ENCODE results near the gene HPS4. TPM values are rescaled to one million over a fixed set of nuclear protein-coding genes. Genes with fewer than 3 reads are reported as not detected.

The HPS4 gene
- total RNA-seq, 1 donor from 2014 or later: 29.5 TPM

DNA sequence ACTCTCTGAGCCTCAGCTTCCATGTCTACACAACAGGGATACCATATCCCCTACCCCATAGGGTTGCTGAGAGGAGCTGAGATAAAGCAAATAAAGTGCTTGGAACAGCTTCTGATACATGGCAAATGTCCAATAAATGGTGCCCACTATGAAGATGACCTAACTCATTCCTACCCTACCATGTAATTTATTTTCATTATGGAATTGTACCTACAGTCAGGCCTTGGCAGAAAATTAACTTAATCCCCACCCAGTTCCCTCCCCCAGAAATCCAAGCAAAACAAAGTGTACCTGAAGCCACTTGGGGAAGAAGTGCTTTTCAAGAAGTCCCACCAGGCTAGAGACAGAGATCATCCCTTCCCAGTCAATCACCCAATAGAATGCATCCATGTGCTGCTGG, 10.9 kb upstream of the HPS4 start:
- FAIRE-seq: no peak
- peaks cover 29% of the 10 kb centered on the region for H3K36me3 ChIP-seq (ENCODE audit: control insufficient read depth, insufficient read depth, low read length)
- no peak overlapping the region for H3K4me3 ChIP-seq (ENCODE audit: low read depth, low read length)
- no peaks in the 10 kb centered on the region for H3K27me3 ChIP-seq (ENCODE audit: control insufficient read depth, insufficient read depth, low read length)
- TF ChIP-seq, protein P1, sequence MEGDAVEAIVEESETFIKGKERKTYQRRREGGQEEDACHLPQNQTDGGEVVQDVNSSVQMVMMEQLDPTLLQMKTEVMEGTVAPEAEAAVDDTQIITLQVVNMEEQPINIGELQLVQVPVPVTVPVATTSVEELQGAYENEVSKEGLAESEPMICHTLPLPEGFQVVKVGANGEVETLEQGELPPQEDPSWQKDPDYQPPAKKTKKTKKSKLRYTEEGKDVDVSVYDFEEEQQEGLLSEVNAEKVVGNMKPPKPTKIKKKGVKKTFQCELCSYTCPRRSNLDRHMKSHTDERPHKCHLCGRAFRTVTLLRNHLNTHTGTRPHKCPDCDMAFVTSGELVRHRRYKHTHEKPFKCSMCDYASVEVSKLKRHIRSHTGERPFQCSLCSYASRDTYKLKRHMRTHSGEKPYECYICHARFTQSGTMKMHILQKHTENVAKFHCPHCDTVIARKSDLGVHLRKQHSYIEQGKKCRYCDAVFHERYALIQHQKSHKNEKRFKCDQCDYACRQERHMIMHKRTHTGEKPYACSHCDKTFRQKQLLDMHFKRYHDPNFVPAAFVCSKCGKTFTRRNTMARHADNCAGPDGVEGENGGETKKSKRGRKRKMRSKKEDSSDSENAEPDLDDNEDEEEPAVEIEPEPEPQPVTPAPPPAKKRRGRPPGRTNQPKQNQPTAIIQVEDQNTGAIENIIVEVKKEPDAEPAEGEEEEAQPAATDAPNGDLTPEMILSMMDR (IDR thresholded peaks at IDR 0.05; ENCODE audit: insufficient read depth, low read length, severe bottlenecking): no peak
- no peak for DNase-seq (ENCODE audit: low read depth)

GRCh38 chr22:26492220-26492619, 8.6 kb upstream of the HPS4 start:
- Histone ChIP-seq H3K27me3 (ENCODE audit: control insufficient read depth, insufficient read depth, low read length) (no peaks in the 10 kb centered on the region), H3K4me3 (ENCODE audit: low read depth, low read length) (no peak overlapping the region), H3K36me3 (ENCODE audit: control insufficient read depth, insufficient read depth, low read length) (peaks cover 29% of the 10 kb centered on the region)
- peak; percentile 45 for DNase-seq (ENCODE audit: low read depth)
- TF ChIP-seq, protein P1 (IDR thresholded peaks at IDR 0.05; ENCODE audit: insufficient read depth, low read length, severe bottlenecking): no peak
- FAIRE-seq: no peak

DNA sequence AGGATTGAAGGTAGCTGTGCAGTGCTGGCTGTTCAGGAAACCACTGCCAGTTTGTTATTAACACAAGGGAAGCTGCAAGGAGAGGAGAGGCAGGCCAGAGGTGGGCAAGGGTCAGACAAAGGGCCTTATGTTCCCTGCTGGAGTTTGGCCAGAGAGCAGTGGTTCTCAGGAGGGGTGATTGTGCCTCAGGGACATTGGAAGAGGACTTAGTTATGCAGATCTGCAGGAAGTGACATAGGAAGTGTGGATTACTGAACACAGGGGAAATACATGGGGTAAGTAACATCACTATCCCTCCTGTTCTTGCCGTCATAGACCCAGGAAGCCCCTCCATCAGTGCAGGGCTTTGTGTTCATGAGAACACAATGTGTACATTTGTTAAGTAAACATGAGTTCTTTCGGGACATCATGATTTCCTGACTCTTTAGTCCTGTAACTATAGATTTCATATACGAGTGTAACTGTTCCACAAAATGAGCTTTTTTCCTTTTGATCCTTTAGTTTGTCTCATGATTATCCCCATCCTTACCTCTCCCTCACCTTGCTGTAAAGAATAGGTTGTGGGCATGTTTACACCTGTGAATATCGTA, 6.0 kb upstream of the HPS4 start:
- H3K27me3 ChIP-seq (ENCODE audit: control insufficient read depth, insufficient read depth, low read length): no peaks in the 10 kb centered on the region
- no peak overlapping the region for H3K4me3 ChIP-seq (ENCODE audit: low read depth, low read length)
- TF ChIP-seq, protein P1 (IDR thresholded peaks at IDR 0.05; ENCODE audit: insufficient read depth, low read length, severe bottlenecking): no peak
- DNase-seq (ENCODE audit: low read depth): no peak
- FAIRE-seq: peak; percentile 18
- peaks cover 18% of the 10 kb centered on the region for H3K36me3 ChIP-seq (ENCODE audit: control insufficient read depth, insufficient read depth, low read length)

DNA sequence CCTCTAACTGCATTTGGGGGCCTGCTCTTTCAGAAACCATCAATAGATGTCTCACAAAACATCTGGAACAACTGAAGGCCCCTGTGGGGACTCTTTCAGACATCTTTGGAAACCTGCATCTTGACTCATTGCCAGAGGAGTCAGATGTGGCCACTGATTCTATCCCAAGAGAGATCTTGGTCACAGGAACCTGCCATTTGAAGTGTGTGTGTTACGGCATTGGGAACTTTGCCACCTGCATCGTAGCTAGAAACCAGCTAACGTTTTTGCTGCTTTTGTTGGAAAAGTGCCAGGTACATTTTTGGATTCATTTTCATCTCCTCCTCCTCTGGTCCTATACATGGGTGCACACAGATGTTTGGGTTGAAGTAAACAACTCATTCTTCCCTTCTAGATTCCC, 4.4 kb upstream of the HPS4 start:
- TF ChIP-seq, protein P1 (IDR thresholded peaks at IDR 0.05; ENCODE audit: insufficient read depth, low read length, severe bottlenecking): no peak
- Histone ChIP-seq H3K27me3 (ENCODE audit: control insufficient read depth, insufficient read depth, low read length) (no peaks in the 10 kb centered on the region), H3K36me3 (ENCODE audit: control insufficient read depth, insufficient read depth, low read length) (peaks cover 16% of the 10 kb centered on the region), H3K4me3 (ENCODE audit: low read depth, low read length) (no peak overlapping the region)
- DNase-seq (ENCODE audit: low read depth): no peak
- FAIRE-seq: no peak

DNA sequence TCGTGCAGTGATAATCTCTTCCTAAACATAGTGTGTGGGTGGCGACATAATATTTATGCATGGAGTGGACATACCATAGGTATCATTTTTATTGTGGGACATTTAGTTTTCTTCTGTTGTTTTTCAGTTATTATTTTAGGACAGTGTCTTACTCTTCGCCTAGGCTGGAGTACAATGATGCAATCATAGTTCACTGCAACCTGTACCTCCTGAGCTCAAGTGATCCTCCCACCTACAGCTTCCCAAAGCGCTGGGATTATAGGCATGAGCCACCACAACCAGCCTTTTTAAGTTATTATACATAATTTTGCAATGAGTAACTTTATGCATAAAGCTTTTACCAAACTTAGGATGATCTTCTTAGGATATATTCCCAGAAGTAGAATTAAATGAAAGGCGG, 2.8 kb upstream of the HPS4 start:
- Histone ChIP-seq H3K4me3 (ENCODE audit: low read depth, low read length) (no peak overlapping the region), H3K27me3 (ENCODE audit: control insufficient read depth, insufficient read depth, low read length) (no peaks in the 10 kb centered on the region), H3K36me3 (ENCODE audit: control insufficient read depth, insufficient read depth, low read length) (peaks cover 8% of the 10 kb centered on the region)
- FAIRE-seq: no peak
- TF ChIP-seq, protein P1 (IDR thresholded peaks at IDR 0.05; ENCODE audit: insufficient read depth, low read length, severe bottlenecking): no peak
- no peak for DNase-seq (ENCODE audit: low read depth)

GRCh38 chr22:26485806-26486390, 2.3 kb upstream of the HPS4 start:
- Histone ChIP-seq H3K36me3 (ENCODE audit: control insufficient read depth, insufficient read depth, low read length) (peaks cover 8% of the 10 kb centered on the region), H3K4me3 (ENCODE audit: low read depth, low read length) (no peak overlapping the region), H3K27me3 (ENCODE audit: control insufficient read depth, insufficient read depth, low read length) (no peaks in the 10 kb centered on the region)
- FAIRE-seq (no peak), DNase-seq (ENCODE audit: low read depth) (no peak)
- TF ChIP-seq, protein P1 (IDR thresholded peaks at IDR 0.05; ENCODE audit: insufficient read depth, low read length, severe bottlenecking): no peak

Data from bronchial epithelial cell (primary cell).